DLD1 (cell line): Measurements from ENCODE around the gene CERS1.

Source experiments
- in situ Hi-C: cut with HindIII; loops from 2 replicates; pipeline ENCODE4 v1.10.0; 2017; ENCODE audit warnings: low sequenced_read_pairs

Gene CERS1

GRCh38 chr19:18899624-18900560 lies 3.9 kb upstream of the CERS1 start:
- in situ Hi-C loops: no loop called here

DNA sequence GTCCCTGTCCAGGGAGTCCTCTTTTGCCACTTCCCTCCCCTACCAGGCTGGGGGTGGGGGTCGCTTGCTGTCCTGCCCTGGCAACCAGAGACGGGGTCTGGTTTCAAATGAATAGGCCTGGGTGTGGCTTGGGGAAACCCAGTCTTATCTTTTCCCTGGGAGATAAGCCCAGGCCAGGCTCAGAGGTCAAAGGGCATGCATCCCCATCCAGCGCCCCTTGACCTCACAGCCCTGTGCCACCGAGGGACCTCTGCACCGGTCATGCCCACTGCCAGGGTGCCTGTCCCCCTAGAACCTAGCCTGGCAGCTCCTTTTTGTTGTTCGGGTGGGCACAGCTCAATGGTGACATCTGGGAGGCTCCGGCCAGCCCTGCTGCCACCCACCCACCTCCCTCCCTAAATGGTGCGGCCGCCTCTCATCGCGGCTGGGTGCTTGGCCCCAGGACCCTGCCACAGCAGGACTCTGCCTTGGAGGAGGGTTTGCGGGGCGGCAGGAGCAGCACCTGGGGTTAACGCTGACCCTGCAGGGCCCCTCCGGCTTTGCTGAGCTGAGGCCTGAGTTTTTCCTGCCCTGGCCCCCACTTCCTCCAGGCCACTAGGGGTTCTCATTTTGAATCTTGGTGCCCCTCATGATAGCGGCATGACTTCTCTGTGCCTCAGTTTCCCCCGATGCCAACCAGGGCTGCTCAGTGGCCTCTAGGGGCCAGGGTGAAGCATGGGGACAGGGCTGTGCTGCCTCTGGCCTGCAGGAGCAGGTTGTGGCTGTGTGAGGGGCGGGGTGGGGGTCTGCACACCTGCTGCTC lies 2.9 kb upstream of the CERS1 start:
- in situ Hi-C loops: no loop called here

GRCh38 chr19:18898081-18898606 lies 2.2 kb upstream of the CERS1 start:
- in situ Hi-C loops: no loop called here

- in situ Hi-C loops: no loop called here
These were observed 1.4 kb upstream of the CERS1 start for GRCh38 chr19:18897094-18898029.

DNA sequence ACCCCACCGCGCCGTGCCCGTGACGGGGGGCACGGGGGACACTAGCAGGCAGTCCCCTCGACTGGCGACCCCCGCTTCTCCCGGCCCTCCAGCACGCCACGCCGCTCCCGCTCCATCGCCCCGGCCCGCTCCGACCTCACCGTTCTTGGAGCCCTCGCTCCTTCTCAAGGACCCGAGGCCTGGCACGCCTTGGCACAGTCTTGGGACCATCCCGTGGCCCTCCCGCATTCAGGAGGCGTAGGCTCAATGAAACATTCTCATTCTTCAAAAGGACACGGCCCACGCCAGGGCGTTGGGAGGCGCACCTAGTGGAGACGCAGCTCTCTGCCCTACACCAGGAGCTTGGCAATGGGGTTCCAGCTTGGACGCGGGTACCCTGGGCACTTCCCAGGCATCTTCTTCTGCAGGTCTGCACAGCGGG lies 473 bp upstream of the CERS1 start:
- in situ Hi-C loops: no loop called here

DNA sequence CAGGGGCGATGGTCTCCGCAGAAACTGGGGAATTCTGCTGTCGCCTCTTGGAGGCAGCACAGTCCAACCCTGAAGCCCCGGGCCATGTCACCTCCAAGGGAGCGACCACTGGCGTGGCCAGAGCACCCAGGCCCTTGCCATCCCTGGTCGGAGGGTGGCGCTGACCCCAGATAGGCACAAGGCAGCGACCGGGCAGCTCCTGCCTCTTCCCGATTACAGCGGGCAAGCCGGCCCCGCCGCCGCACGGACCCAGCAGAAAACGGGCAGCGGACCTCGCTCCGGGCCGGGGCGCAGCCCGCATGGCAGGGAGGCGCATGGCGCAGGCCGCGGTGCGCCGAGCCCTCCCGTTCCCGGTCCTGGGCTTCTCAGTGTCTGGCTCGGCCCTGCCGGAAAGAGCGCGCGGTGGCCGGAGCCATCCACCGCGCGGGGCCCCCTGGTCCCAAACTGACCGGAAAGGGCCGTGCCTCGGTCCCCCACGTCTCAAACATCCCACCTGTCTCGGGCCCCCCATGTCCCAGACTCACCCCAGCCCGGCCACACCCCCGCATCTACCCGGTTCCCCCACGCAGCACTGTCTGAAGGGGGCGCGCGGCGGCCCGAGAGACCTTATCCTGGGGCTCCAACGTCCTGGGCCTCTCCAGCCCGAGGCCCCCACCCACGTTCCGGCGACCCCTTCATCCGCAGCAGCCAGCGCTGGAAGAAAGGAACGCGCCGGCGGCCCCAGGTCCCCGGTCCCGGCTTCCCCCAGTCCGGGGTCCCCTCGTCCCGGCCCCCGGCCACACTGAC lies 727 bp downstream of the CERS1 start:
- in situ Hi-C loops: no loop called here

- in situ Hi-C loops: no loop called here
These were observed 1.5 kb downstream of the CERS1 start for GRCh38 chr19:18894254-18895037.

DNA sequence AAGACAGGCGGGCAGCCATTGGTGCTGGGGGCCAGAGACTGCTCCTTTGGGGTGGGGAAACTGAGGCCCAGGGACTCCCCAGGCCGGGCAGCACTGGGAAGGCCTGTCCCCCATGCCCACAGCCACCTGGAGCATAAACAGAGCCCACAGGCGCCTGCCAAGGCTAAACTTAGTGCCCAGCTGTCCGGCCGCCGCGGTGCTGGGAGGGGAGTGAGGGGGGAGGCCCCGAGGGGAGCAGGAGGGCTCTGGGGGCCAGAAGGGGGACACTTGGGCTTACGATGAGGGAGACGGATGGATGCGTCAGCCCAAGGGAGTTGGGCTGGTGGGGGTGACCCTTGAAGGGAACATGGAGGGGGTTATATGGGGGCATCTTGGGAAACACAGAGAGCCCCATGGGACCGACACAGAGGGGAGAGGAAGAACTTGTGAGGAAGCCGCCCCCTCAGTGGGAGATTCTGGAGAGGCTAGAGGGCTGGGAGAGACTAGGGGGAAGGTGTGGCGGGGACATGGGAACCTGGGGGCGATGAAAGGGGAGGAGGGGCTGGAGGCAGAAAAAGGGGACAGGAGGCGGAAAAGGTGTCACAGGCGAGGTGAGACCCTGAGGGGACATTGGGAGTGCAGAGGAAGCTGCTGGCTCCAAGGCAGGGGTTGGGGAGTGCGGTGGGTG lies 2.2 kb downstream of the CERS1 start:
- in situ Hi-C loops: no loop called here

DNA sequence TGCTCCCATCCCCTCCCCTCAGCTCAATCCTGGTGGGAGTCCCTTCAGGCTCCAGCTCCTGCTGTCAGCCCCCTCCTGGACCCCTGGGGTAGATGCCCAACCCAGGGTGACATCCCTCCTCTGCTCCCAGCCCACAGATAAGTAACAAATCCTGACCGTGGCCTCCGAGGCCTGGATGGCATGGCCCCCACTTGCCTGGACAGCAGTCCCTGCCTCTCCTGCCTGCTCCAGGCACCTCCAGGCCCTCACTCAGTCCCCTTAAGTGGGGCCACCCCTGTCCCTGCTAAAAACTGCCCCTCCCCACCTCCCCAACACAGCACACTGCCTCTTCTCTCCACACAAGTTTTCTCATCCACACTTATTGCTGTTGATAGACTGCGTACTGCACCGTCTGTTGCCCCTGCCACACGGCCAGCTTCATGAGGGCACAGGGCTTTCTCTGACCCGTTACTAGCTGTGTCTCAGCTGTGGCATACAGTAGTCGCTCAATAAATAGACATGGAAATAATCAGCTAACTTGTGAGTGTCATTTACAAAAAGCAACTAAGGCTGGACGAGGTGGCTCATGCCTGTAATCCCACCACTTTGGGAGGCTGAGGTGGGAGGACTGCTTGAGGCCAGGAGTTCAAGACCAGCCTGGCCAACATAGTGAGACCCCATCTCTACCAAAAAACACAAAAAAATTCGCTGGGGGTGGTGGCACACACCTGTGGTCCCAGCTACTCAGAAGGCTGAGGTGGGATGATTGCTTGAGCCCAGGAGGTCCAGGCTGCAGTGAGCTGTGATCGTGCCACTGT lies 5.8 kb downstream of the CERS1 start:
- in situ Hi-C loops: no loop called here

DNA sequence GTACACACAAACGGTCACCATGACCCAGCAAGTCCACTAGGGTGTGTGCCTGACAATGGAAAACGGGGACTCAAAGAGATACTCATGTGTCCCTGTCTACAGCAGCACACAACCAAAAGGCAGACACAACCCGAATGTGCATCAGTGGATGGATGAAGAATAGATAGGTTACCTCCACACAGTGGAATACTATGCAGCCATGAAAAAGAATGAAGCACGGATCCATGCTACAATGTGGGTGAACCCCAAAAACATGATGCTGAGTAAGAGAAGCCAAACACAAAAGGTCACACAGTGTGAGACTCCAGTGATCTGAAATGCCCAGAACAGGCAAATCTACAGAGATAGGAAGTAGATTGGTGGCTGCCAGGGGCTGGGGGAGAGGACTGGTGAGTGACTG lies 9.0 kb downstream of the CERS1 start:
- in situ Hi-C loops: no loop called here

DNA sequence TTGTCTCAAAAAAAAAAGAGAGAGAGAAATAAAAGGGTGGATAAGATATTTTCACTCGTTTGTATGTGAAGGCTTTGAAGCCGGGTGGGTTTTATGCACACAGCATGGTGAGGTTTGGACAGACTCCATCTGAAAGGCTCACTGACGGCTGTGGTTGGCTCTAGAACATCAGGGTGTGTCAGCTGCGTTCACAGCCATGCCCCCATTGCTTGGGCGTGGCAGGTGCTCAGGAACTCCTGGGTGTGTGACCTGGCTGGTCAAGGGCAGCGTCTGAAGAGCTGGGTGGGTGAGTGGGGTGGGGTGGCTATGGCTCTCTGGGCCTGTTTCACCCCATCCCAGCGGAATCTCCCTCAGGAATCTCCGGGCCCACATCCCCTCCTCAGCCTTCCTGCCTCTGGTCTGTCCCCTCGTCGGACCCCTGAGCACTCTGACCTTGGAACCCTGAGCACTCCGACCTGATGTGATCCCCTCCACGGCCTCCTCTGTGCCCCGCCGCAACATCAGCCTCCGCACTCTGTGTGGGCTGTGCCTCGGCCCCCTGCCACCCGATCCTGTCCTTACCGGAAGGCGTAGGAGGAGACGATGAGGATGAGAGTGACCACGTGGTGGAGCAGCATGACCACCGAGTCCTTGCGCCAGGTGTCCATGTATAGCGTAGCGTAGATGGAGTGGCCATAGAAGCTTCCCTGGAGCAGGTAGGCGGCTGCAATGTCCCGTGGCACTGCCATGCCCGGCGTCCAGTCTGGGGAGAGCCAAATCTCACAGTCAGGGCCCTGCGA lies 12.2 kb downstream of the CERS1 start:
- in situ Hi-C loops: no loop called here

- in situ Hi-C loops: no loop called here
These were observed 14.5 kb downstream of the CERS1 start for GRCh38 chr19:18881491-18881890.

DNA sequence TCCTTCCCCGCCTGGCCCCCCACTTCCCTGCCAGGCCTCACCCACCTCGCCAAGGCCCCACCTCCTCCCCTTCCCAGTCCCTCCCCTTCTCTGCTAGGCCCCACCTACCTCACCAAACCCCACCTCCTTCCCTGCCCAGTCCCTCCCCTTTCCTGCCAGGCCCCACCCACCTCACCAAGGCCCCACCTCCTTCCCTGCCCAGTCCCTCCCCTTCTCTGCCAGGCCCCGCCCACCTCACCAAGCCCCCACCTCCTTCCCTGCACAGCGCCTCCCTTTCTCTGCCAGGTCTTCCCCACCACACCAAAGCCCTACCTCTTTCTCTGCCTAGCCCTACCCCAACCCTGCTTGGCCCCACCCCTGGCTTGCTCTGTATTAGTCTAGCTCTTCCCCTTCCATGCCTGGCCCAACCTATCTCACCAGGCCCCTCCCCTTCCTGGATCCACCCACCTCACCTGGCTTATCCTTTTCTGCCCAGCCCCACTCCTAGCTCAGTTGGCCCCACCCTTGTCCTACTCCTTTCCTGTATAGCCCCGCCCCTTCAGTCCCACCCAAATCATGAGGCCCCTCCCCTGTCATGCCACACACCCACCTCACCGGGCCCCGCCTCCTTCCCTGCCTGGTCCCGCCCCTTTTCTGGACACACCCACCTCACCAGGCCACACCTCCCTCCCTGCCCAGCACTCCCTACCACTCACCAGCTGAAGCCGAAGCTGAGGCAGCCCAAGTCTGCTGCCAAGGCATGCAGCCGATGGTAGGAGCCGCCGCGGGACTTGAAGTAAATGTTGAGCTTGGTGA lies 16.2 kb downstream of the CERS1 start:
- in situ Hi-C loops: no loop called here

GRCh38 chr19:18878858-18879578 lies 16.9 kb downstream of the CERS1 start:
- in situ Hi-C loops: no loop called here

DNA sequence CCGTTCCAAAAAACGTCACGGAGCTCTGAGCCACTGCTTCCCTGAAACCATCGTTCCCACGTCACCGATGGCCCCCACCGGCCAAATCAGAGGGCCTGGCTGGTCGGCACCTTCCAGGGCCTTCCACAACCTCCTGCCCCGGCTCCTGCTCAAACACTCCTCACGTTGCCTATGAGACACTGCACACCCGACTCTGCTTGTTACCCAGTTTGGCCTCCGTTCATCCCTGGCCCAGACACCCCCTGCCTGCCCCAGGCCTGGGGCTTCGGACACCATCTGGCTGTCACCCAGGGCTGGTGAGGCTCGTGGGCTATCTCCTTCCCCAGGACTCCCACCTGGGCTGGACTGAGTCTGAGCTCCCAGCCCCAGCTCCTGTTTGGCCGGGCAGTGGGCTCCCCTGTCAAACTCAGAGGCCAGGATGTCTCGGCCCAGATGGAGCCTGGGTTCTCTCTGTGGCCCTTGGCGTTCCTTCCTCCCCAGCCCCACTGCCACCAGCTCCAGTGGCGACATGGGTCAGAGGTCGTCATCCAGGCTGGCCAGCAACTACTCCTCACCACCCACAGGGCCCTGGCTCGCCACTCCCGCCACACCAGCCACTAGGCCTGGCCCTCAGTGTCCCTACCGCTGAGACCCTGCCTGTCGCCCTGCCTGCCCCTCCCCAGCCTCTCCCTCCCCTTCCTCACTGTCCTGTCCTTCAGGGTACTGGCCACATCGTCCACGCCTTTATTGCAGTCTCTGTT lies 17.7 kb downstream of the CERS1 start:
- in situ Hi-C loops: no loop called here
